SK-N-SH (cell line): Measurements from ENCODE around the gene TMEM255B. TPM values are rescaled to one million over a fixed set of nuclear protein-coding genes. Genes with fewer than 3 reads are reported as not detected.

Experiments used
- CTCF ChIA-PET: fragments of 300-600, 350-600 bp; formaldehyde crosslinking; extraction: SDS; loops from one replicate; lab custom pipeline; 2021; lab: Yijun Ruan, JAX
- POLR2A ChIA-PET: fragments of 350-600 bp; sonication (Branson Sonifier 250); formaldehyde crosslinking; extraction: SDS; loops from one replicate; lab custom pipeline; 2020; ENCODE audit warnings: antibody characterized with exemption, inconsistent platforms; lab: Yijun Ruan, JAX
- DNase-seq: peaks from one replicate; pipeline ENCODE4 v3.0.0; 2012
- H2AFZ ChIP-seq: fragments of 200-600 bp; sonication (generic); 2 replicates; pipeline ENCODE4 v1.8.1; 2016; ENCODE audit warnings: antibody characterized with exemption, mild to moderate bottlenecking, low read depth
- H3F3A ChIP-seq: fragments of 200-600 bp; sonication (generic); replicated peaks from 2 replicates; pipeline ENCODE3; 2016; ENCODE audit warnings: antibody characterized with exemption, mild to moderate bottlenecking; ENCODE audit not compliant: insufficient read depth
- H3K27ac ChIP-seq, 2 experiments: fragments of 200-500 bp in 1 of 2; fragments of 200-600 bp in 1 of 2; sonication (Bioruptor generic) in 1 of 2; sonication (generic), shearing (Covaris generic) in 1 of 2; 2 replicates each; pipeline versions ENCODE4 v1.5.1 to v1.6.1; 2014 to 2016; ENCODE audit warnings: low read depth in 2 of 2, inconsistent platforms in 1 of 2, low read length in 1 of 2, mild to moderate bottlenecking in 1 of 2, mixed read lengths in 1 of 2
- H3K27me3 ChIP-seq: fragments of 200-600 bp; sonication (generic), shearing (Covaris generic); 2 replicates; pipeline ENCODE4 v1.6.1; 2016; ENCODE audit warnings: mixed run types; ENCODE audit not compliant: insufficient read depth
- H3K36me3 ChIP-seq, 2 experiments: fragments of 200-500 bp in 1 of 2; fragments of 200-600 bp in 1 of 2; sonication (Bioruptor generic) in 1 of 2; sonication (generic) in 1 of 2; replicated peaks in 1 of 2; 2 replicates each; pipeline versions ENCODE3 to v1.5.1; 2014 to 2016; ENCODE audit warnings: low read length in 1 of 2, mild to moderate bottlenecking in 1 of 2; ENCODE audit not compliant: insufficient read depth in 2 of 2, control insufficient read depth in 1 of 2
- H3K4me1 ChIP-seq, 2 experiments: fragments of 200-500 bp in 1 of 2; fragments of 200-600 bp in 1 of 2; sonication (Bioruptor generic) in 1 of 2; sonication (generic), shearing (Covaris generic) in 1 of 2; 2 replicates each; pipeline versions ENCODE4 v1.5.1 to v1.6.1; 2014 to 2016; ENCODE audit warnings: low read depth in 1 of 2, low read length in 1 of 2, mixed run types in 1 of 2; ENCODE audit not compliant: insufficient read depth in 2 of 2, control insufficient read depth in 1 of 2
- H3K4me2 ChIP-seq: fragments of 200-600 bp; sonication (generic), shearing (Covaris generic); 2 replicates; pipeline ENCODE4 v1.6.1; 2017; ENCODE audit warnings: mixed run types
- H3K4me3 ChIP-seq, 2 experiments: fragments of 200-500 bp in 1 of 2; fragments of 200-600 bp in 1 of 2; sonication (Bioruptor generic) in 1 of 2; sonication (generic), shearing (Covaris generic) in 1 of 2; 2 replicates each; pipeline versions ENCODE4 v1.5.1 to v1.8.1; 2014 to 2016; ENCODE audit warnings: low read depth in 2 of 2, inconsistent platforms in 1 of 2, low read length in 1 of 2, mild to moderate bottlenecking in 1 of 2, mixed read lengths in 1 of 2, moderate library complexity in 1 of 2
- H3K79me2 ChIP-seq: fragments of 200-600 bp; sonication (generic); 2 replicates; pipeline ENCODE4 v1.8.1; 2017; ENCODE audit warnings: mild to moderate bottlenecking; ENCODE audit not compliant: insufficient read depth
- H3K9ac ChIP-seq: fragments of 200-600 bp; sonication (generic); 2 replicates; pipeline ENCODE4 v1.6.1; 2017; ENCODE audit warnings: mixed run types
- H3K9me2 ChIP-seq: fragments of 200-600 bp; sonication (generic); 2 replicates; pipeline ENCODE4 v1.6.1; 2017; ENCODE audit warnings: mixed run types
- H3K9me3 ChIP-seq: fragments of 200-600 bp; sonication (generic); 2 replicates; pipeline ENCODE4 v1.6.1; 2017; ENCODE audit warnings: mixed run types, mild to moderate bottlenecking, moderate library complexity
- H4K20me1 ChIP-seq: fragments of 200-600 bp; sonication (generic); 2 replicates; pipeline ENCODE4 v1.6.1; 2017; ENCODE audit warnings: mild to moderate bottlenecking, mixed run types; ENCODE audit not compliant: insufficient read depth
- EP300 ChIP-seq, 2 experiments: IDR thresholded peaks; 2 replicates each; pipeline versions ENCODE4 v1.4.0 to v1.6.1; 2012; ENCODE audit warnings: borderline replicate concordance in 1 of 2, low read depth in 1 of 2, low read length in 1 of 2
- FOSL2 ChIP-seq: IDR thresholded peaks from 2 replicates; pipeline ENCODE4 v1.4.0; 2012; ENCODE audit warnings: low read depth, mild to moderate bottlenecking, moderate library complexity, borderline replicate concordance
- FOXJ3 ChIP-seq: sonication (generic); formaldehyde crosslinking; IDR thresholded peaks from 2 replicates; pipeline ENCODE4 v1.5.1; 2020; ENCODE audit warnings: mild to moderate bottlenecking, missing genetic modification reagents
- FOXM1 ChIP-seq: IDR thresholded peaks from 2 replicates; pipeline ENCODE4 v1.4.0; 2012; ENCODE audit warnings: low read depth, mild to moderate bottlenecking
- JUND ChIP-seq: IDR thresholded peaks from 2 replicates; pipeline ENCODE4 v1.4.0; 2012
- MAX ChIP-seq: IDR thresholded peaks from 2 replicates; pipeline ENCODE4 v1.4.0; 2012; ENCODE audit warnings: low read depth
- MXI1 ChIP-seq: IDR thresholded peaks from 2 replicates; pipeline ENCODE4 v1.6.1; 2012; ENCODE audit warnings: mild to moderate bottlenecking, low read depth, low read length, improper control_type of control experiment
- RAD21 ChIP-seq: IDR thresholded peaks from 2 replicates; pipeline ENCODE4 v1.6.1; 2012; ENCODE audit warnings: mild to moderate bottlenecking, low read length
- RFX5 ChIP-seq: IDR thresholded peaks from 2 replicates; pipeline ENCODE4 v1.6.1; 2012; ENCODE audit warnings: mild to moderate bottlenecking, improper control_type of control experiment, low read length
- RXRA ChIP-seq: IDR thresholded peaks from 2 replicates; pipeline ENCODE4 v1.4.0; 2012; ENCODE audit warnings: low read depth, mild to moderate bottlenecking, borderline replicate concordance
- TCF12 ChIP-seq: IDR thresholded peaks from 2 replicates; pipeline ENCODE4 v1.4.0; 2012
- WGBS: methylation state at CpG from one replicate; pipeline ENCODE4 v1.1.6; 2017; ENCODE audit warnings: low lambda C conversion rate; 5-methylcytosine and 5-hydroxymethylcytosine counted together
- polyA plus RNA-seq, 3 experiments: library from polyadenylated mRNA; depleted of rRNA; stranded (reverse); fragments of >200 nt; gene quantifications; 2 replicates each; pipeline ENCODE4 v1.2.3, GENCODE V29; 2012

Gene TMEM255B
- polyA plus RNA-seq, 1 of the 3 experiments (the other 2 are of a cell fraction), result 14.8 TPM

- Histone ChIP-seq H2AFZ (peak overlapping the region; percentile 99), H4K20me1 (no peaks in the 10 kb centered on the region), H3K27me3 (no peaks in the 10 kb centered on the region), H3K9me2 (no peaks in the 10 kb centered on the region), H3K9ac (peak overlapping the region; percentile 66), H3F3A (peaks cover 8% of the 10 kb centered on the region), H3K79me2 (no peaks in the 10 kb centered on the region), H3K9me3 (no peaks in the 10 kb centered on the region), H3K4me1 (peaks cover 0 to 10% of the 10 kb centered on the region in 2 experiments; a peak in 1 of 4 replicates), H3K4me2 (peak overlapping the region; percentile 87), H3K27ac (peak overlapping the region in 1 of 2 experiments; percentile 10; a peak in 2 of 4 replicates), H3K36me3 (no peaks in the 10 kb centered on the region), H3K4me3 (peak overlapping the region; percentile 50 to 78)
- WGBS, result 5% methylated on average over 26 of the region's 26 CpGs
- TF ChIP-seq MXI1 (peak; percentile 40; the same call in 1 of the 2 replicates), RAD21 (no peak)
- ChIA-PET CTCF (interaction anchor here (1.2 to 1.3 kb wide), 2 partner anchors 17 to 21 kb away, joined by 3 read pairs; no protein-coding TSS in a partner anchor), POLR2A (interaction anchor here (1.0 kb wide), 1 partner anchor 8 kb away, joined by 3 read pairs; no protein-coding TSS in a partner anchor)
- DNase-seq, result peak; percentile 69
Observed at GRCh38 chr13:113759525-113760137, 605 bp downstream of the TMEM255B start.

GRCh38 chr13:113761136-113761535 lies 2.1 kb downstream of the TMEM255B start:
- CTCF ChIA-PET, result interaction anchor here (0.8 to 1.3 kb wide), 2 partner anchors 16 to 55 kb away, joined by 3 read pairs; no protein-coding TSS in a partner anchor

GRCh38 chr13:113762075-113762474 lies 3.0 kb downstream of the TMEM255B start:
- Histone ChIP-seq H3K27ac (no peak overlapping the region), H3K79me2 (no peaks in the 10 kb centered on the region), H3K4me2 (no peak overlapping the region), H2AFZ (no peak overlapping the region), H4K20me1 (no peaks in the 10 kb centered on the region), H3K27me3 (no peaks in the 10 kb centered on the region), H3K9me2 (no peaks in the 10 kb centered on the region), H3K36me3 (no peaks in the 10 kb centered on the region), H3K4me1 (peaks cover 0 to 10% of the 10 kb centered on the region in 2 experiments; a peak in 1 of 4 replicates), H3F3A (peaks cover 5% of the 10 kb centered on the region), H3K9ac (no peak overlapping the region), H3K4me3 (no peak overlapping the region), H3K9me3 (no peaks in the 10 kb centered on the region)
- POLR2A ChIA-PET, result no interaction called here
- DNase-seq, result no peak
- WGBS, result 89% methylated on average over 2 of the region's 2 CpGs
- TF ChIP-seq TCF12 (0 out of 2 replicates have a peak, but pooled peaks have one; percentile 40), RXRA (no peak)
- CTCF ChIA-PET, result interaction anchor here (0.8 to 1.3 kb wide), 2 partner anchors 15 to 54 kb away, joined by 3 read pairs; no protein-coding TSS in a partner anchor

More at GRCh38 chr13:113761136-113761535, 2.1 kb downstream of the TMEM255B start:
- Histone ChIP-seq H3K27me3 (no peaks in the 10 kb centered on the region), H3K4me1 (peaks cover 0 to 10% of the 10 kb centered on the region in 2 experiments; a peak in 1 of 4 replicates), H4K20me1 (no peaks in the 10 kb centered on the region), H3K4me2 (no peak overlapping the region), H3K27ac (no peak overlapping the region), H3K36me3 (no peaks in the 10 kb centered on the region), H3K9ac (no peak overlapping the region), H3K79me2 (no peaks in the 10 kb centered on the region), H3F3A (peaks cover 8% of the 10 kb centered on the region), H2AFZ (no peak overlapping the region), H3K9me3 (no peaks in the 10 kb centered on the region), H3K4me3 (no peak overlapping the region), H3K9me2 (no peaks in the 10 kb centered on the region)
- DNase-seq, result no peak
- no peak for TF ChIP-seq MXI1
- TF ChIP-seq MAX, result no peak
- TF ChIP-seq FOXM1, result no peak
- no peak for TF ChIP-seq EP300 (IDR thresholded peaks at IDR 0.05; ENCODE audit: borderline replicate concordance in 1 of 2, low read depth in 1 of 2, low read length in 1 of 2)
- TF ChIP-seq JUND, result no peak
- TF ChIP-seq FOXJ3 (CRISPR knock-in tag), result no peak
- no peak for TF ChIP-seq RFX5
- TF ChIP-seq FOSL2, result no peak
- POLR2A ChIA-PET, result no interaction called here
- WGBS, result 84% methylated on average over 7 of the region's 7 CpGs
